GM12891 (cell line): ENCODE measurements around the gene KLRC4.
"Not testable (repeated sequence)": the region's sequence is repeated elsewhere in the genome, so short reads cannot be mapped to it uniquely, and the experiment has no call there.

ENCODE experiments used
- POLR2A ChIP-seq: IDR thresholded peaks from 2 replicates; pipeline ENCODE4 v1.6.1; 2011; ENCODE audit warnings: low read depth, low read length, control low read depth
- POU2F2 ChIP-seq: IDR thresholded peaks from 2 replicates; pipeline ENCODE4 v1.6.1; 2011; ENCODE audit warnings: low read depth, mild to moderate bottlenecking, control low read depth, low read length, moderate library complexity

DNA sequence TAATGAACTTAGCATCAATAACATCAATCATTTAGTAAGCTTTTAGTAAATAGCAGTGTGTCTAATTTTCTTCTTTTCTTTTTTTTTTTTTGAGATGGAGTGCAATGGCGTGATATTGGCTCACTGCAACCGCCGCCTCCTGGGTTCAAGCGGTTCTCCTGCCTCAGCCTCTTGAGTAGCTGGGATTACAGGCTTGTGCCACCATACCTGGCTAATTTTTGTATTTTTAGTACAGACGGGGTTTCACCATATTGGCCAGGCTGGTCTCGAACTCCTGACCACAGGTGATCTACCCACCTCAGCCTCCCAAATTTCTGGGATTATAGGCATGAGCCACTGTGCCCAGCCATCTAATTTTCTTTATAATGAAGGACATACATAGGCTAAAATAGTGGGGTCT is 22.1 kb downstream of the KLRC4 start:
- not testable (repeated sequence) for TF ChIP-seq POU2F2, POLR2A
